ENCODE measurements around the gene PLA2G15. TPM values are rescaled to one million over a fixed set of nuclear protein-coding genes. Genes with fewer than 3 reads are reported as not detected.
A peak's percentile ranks its signal among the peaks of the same experiment; 100 is the strongest.

PLA2G15 gene
- total and polyA plus RNA-seq, 2 of the 13 experiments (the other 11 are each of a cell fraction or from before 2014, with no cell fraction given): 14.4 to 23.7 TPM

GRCh38 chr16:68286153-68287074 is 41.2 kb downstream of the PLA2G15 start:
- in situ Hi-C loops (cut with HindIII; ENCODE audit: extremely low pct_ligation_motif_present, low pct_unique_long_range_greater_than_20kb) (no loop called here), intact Hi-C loops (cut with micrococcal nuclease; ENCODE audit: unreplicated experiment) (no loop called here)
- peak; percentile 35 for DNase-seq (ENCODE audit: low spot score)
- no peak overlapping the region for H3K27ac ChIP-seq (ENCODE audit: extremely low read length, insufficient read depth, low read length)
- no peak overlapping the region for H3K9ac ChIP-seq (ENCODE audit: insufficient read depth, low read depth, low read length)
- TF ChIP-seq ZNF629 (CRISPR knock-in tag; conservative IDR thresholded peaks at IDR 0.05): peak; percentile 79
- peak; percentile 57 for TF ChIP-seq SAP130 (CRISPR knock-in tag; IDR thresholded peaks at IDR 0.05; ENCODE audit: low read depth)
- TF ChIP-seq GABPA (IDR thresholded peaks at IDR 0.05; ENCODE audit: low read depth, low read length): no peak
- TF ChIP-seq GABPA (CRISPR knock-in tag; IDR thresholded peaks at IDR 0.05; ENCODE audit: low read depth): peak; percentile 46; the same call in 1 of the 2 replicates
- TF ChIP-seq SIN3A (IDR thresholded peaks at IDR 0.05; ENCODE audit: borderline replicate concordance, low read depth, low read length): no peak
- 0 out of 2 replicates have a peak, but pooled peaks have one; percentile 11 for TF ChIP-seq RARA (CRISPR knock-in tag; IDR thresholded peaks at IDR 0.05)
- TF ChIP-seq ATM (IDR thresholded peaks at IDR 0.05; ENCODE audit: borderline replicate concordance): no peak
- TF ChIP-seq MIER2 (CRISPR knock-in tag; IDR thresholded peaks at IDR 0.05): no peak
- TF ChIP-seq PATZ1 (CRISPR knock-in tag; IDR thresholded peaks at IDR 0.05): 0 out of 2 replicates have a peak, but pooled peaks have one; percentile 13
- TF ChIP-seq ZNF609 (CRISPR knock-in tag; IDR thresholded peaks at IDR 0.05; ENCODE audit: borderline replicate concordance): 0 out of 2 replicates have a peak, but pooled peaks have one; percentile 34
- 0 out of 2 replicates have a peak, but pooled peaks have one; percentile 15 for TF ChIP-seq ELF3 (CRISPR knock-in tag; IDR thresholded peaks at IDR 0.05)
- H3K4me2 ChIP-seq (ENCODE audit: low read depth, low read length): no peak overlapping the region
- no peaks in the 10 kb centered on the region for H3K27me3 ChIP-seq (ENCODE audit: control insufficient read depth in 1 of 2, insufficient read depth in 2 of 2, low read length in 2 of 2)
- H3K36me3 ChIP-seq (replicated peaks in 1 of 2; ENCODE audit: control insufficient read depth in 1 of 2, insufficient read depth in 2 of 2, low read length in 2 of 2): peaks cover 28 to 69% of the 10 kb centered on the region in 2 experiments
- POLR2A ChIA-PET: interaction anchor here (1.2 to 4.3 kb wide), 2 partner anchors 25 to 50 kb away, joined by 4 to 22 read pairs; partner anchors contain the start of genes PRMT7 and SLC7A6OS
- no peak overlapping the region for H3K4me3 ChIP-seq (replicated peaks in 1 of 3; ENCODE audit: insufficient read depth in 1 of 3, low read depth in 2 of 3, low read length in 3 of 3)
- no peak overlapping the region for H2AFZ ChIP-seq (ENCODE audit: low read length)
- BruUV-seq (replicated peaks): no TSS peak
- H3K9me3 ChIP-seq (ENCODE audit: low read length): no peaks in the 10 kb centered on the region
- CTCF ChIA-PET (ENCODE audit: low intra/inter-chr PET ratio, low total read pairs): no interaction called here
- peaks cover 52% of the 10 kb centered on the region for H3K4me1 ChIP-seq (ENCODE audit: insufficient read depth, low read length)
- no peaks in the 10 kb centered on the region for H4K20me1 ChIP-seq (ENCODE audit: insufficient read depth, low read length)
- peak; percentile 26 for FAIRE-seq
- H3K79me2 ChIP-seq (ENCODE audit: insufficient read depth, low read length): peaks cover 46% of the 10 kb centered on the region
- ATAC-seq: no peak
- 90% methylated on average over 12 of the region's 12 CpGs for WGBS (ENCODE audit: low lambda C conversion rate)

All from HepG2 (cell line).